Skeletal muscle cell (primary cell): ENCODE measurements around the gene KRTAP4-9.
A peak's percentile ranks its signal among the peaks of the same experiment; 100 is the strongest.
"Not testable (repeated sequence)": the region's sequence is repeated elsewhere in the genome, so short reads cannot be mapped to it uniquely, and the experiment has no call there.

Source experiments
- DNase-seq: peaks from one replicate; pipeline ENCODE4 v3.0.0-alpha.2; 2010; ENCODE audit warnings: low read depth
- H3K4me3 ChIP-seq: 2 replicates; pipeline ENCODE4 v1.5.1; 2011; ENCODE audit warnings: low read depth, mild to moderate bottlenecking, control low read depth, low read length, moderate library complexity

KRTAP4-9 gene

GRCh38 chr17:41088760-41089352, 16.3 kb upstream of the KRTAP4-9 start:
- H3K4me3 ChIP-seq, DNase-seq: not testable (repeated sequence)

- DNase-seq = no peak
Measured at GRCh38 chr17:41096055-41096454, 9.1 kb upstream of the KRTAP4-9 start.

GRCh38 chr17:41098042-41098441, 7.1 kb upstream of the KRTAP4-9 start, which contains the start of gene KRTAP4-8:
TSS of gene KRTAP4-8 (minus strand) at chr17:41098142. CDS start at chr17:41098084, 58 bp downstream.
- no peak for DNase-seq

More at GRCh38 chr17:41096055-41096454, 9.1 kb upstream of the KRTAP4-9 start:
- no peak overlapping the region for H3K4me3 ChIP-seq

DNA sequence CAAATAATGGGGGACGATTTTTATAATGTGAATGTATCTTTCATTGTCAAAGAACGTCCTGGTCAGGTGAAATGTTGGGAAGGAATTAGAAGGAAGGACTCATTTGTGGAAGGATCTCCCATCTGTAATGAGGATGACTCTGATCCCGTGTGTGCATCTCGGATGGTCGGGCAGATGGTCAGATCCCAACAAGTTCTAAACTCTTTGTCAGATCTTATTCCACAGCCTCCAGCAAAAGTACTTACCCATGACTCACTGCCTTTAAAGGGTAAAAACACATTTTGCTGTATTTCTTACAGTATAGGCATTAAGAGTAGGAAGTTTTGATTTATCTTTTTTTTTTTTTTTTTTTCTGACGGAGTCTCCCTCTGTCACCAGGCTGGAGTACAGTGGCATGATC, 6.7 kb upstream of the KRTAP4-9 start:
- DNase-seq = no peak
- no peak overlapping the region for H3K4me3 ChIP-seq

More at GRCh38 chr17:41098042-41098441, 7.1 kb upstream of the KRTAP4-9 start, which contains the start of gene KRTAP4-8:
- H3K4me3 ChIP-seq = no peak within 1 kb of the TSS

DNA sequence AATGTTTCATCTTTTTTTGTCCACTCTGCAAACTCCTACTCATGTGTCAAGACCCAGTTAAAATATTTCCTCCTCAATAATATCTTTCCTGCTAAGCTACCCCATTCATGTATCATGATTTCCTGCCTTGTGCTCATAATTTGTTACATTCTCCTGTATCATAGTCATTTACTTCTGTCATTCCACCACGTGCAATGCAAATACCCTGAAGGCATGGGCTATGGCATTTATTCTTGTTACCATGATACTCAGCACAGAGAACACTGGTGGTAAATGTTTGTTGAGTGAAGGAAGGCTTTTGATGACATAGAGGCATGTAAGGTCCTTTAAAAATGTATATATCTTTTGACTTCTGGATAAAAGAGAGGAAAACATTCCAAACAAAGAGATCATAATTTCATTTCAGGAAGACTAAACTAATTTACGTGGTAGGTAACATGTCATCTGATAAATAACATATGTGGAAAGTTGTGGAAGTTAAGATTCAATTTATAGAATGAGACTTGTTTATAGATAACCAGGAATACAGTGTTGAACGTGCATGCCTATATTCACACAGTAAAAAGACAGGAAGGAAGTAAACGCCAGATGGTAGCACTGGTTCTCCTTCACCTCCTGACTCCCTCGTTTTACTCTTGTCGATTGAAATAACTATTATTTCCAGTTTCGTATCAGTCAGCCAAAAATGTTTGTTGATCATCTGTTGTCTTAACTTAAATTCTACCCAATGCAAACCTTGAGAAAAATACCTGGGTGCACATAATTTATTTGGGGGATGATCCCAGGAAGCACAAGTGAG, 5.3 kb upstream of the KRTAP4-9 start:
- not testable (repeated sequence) for H3K4me3 ChIP-seq, DNase-seq

DNA sequence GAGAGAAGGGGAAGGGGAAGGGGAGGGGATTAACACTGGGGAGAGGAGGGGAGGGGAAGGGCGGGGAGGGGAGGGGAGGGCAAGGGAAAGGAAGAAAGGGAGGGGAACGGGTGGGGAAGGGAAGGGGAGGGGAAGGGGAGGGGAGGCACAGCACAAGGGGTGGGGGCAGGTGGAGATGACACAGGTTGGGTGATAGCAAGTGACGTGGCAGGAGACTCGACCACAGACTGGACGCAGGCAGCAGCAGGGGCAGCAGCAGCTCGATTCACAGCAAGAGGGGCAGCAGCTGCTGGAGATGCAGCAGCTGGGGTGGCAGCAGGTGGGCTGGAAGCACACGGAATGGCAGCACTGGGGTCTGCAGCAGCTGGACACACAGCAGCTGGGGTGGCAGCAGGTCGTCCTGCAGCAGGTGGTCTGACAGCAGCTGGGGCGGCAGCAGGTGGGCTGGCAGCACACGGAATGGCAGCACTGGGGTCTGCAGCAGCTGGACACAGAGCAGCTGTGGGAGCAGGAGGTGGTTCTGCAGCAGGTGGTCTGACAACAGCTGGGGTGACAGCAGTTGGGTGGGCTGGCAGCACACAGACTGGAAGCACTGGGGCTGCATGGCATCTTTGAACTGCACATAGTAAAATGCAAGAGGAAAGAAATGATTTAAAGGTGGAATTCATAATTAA, 3.5 kb upstream of the KRTAP4-9 start, which contains the start of gene KRTAP4-16:
Gene KRTAP4-16, minus strand, starts transcription at position 624 of the 674 bp plus-strand sequence. Its CDS starts 0 bp downstream, at position 624.
- no peak for DNase-seq
- no peak within 1 kb of the TSS for H3K4me3 ChIP-seq

GRCh38 chr17:41103896-41104295, 1.3 kb upstream of the KRTAP4-9 start:
- no peak overlapping the region for H3K4me3 ChIP-seq
- DNase-seq = no peak

GRCh38 chr17:41104386-41105038, 677 bp upstream of the KRTAP4-9 start:
- peak; percentile 34 for DNase-seq
- H3K4me3 ChIP-seq = not testable (repeated sequence)

DNA sequence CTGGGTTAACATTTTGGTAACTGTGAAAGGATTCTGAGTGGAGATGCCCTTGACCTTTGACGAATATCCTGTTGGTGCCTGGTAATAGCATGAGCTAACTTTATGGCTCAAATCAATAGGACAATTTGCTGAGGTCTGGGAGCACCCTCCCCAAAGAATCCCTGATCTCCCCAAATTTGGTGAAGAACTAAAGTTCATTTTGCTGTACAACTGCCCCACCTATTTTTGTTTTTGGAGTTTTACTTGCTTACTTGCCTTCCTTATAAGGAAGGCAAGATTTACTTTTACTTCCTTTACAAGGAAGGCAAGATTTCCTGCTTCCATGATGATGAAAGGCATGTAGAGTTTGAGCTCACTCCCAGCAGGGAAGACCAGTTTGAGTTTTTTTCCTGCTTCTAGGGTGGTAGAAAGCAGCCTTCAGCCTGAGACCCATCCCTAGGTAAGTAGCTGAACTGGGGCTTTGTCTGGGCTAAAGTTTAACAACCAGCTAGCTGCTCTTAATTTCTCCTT, 2.8 kb downstream of the KRTAP4-9 start:
- H3K4me3 ChIP-seq = no peak overlapping the region
- no peak for DNase-seq

DNA sequence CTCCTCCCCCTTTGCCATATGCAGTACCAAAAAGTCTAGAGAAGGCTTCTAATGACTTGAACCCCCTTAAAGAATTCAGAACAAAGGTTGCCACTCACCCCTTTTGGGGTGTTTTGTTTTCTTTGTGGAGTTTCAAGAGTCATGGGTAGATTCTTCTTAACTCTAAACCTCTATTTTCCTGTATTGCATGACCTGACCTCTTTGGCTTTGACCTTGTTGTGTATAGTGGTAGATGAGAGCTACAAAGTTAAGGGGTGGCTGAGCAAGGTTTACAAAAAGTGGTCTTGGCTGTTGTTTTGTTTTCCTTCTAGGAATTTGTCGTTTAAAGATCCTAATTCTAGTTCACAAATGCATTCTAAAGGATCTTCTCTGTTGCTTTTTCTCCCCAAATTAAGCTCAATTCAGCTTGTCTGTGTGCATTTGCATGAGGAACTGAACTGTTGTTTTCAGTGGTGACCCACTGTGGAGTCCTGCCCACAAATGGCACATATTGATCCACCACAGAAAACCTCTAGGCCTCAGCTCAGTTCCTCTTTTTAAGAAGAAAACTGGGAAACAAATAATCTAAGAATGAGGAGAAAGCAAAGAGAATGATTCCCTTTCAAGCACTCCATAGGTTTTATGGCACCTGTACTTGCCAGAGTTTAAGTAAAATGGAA, 3.7 kb downstream of the KRTAP4-9 start:
- H3K4me3 ChIP-seq, DNase-seq: not testable (repeated sequence)

DNA sequence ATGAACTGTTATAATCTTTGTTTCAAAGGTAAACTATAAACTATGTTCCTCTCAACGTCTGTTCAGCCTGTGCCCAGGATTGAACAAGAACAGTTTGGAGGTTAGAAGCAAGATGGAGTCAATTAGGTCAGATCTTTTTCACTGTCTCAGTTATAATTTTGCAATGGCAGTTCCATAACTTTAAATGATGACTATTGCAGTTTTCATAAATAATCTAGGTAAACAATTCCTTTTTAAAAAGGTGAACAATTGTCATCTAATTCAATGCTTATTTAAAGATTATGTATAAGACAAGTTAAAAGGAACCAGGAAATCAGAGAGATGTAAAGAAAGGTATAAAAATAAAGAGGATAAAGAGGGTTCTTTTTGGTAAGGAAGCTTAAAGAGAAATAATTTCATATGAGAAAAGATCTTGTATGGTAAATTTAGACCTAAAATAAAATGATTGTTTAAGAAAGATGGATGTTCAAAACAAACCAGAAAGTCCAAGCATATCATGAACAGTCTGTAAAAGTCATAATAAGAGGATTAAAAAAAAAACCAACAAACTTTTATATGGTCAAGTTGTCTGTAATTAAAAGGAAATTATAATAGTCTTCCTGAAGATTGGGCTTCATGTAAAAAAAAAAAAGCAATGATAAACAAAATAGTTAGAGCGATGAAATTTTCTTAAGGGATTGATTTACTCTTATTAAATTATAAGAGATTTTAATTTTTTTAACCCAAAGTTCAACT, 6.1 kb downstream of the KRTAP4-9 start:
- DNase-seq = no peak
- no peak overlapping the region for H3K4me3 ChIP-seq

DNA sequence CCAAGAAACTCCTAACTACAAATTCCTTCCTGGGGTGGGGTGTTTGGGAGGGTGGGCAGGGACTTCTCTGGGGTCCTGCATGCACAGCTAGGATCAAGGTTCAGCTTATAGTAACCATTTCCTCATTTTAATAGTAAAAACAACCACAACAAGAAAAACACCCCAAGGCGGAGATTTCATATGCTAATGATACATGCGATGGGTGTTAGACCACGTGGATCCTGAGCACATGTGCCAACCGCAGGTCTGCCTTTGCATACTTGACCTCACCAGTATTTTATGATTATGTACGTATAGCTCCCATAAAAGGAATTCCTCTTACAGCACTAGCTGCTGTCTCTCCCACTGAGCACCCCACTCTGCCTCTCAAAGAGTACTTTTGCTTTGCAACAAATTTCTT, 11.1 kb downstream of the KRTAP4-9 start:
- no peak for DNase-seq
- H3K4me3 ChIP-seq = no peak overlapping the region

GRCh38 chr17:41117846-41118386, 12.7 kb downstream of the KRTAP4-9 start, which contains the start of gene KRTAP4-11:
TSS of gene KRTAP4-11 (minus strand) at chr17:41118373. CDS start at chr17:41118315, 58 bp downstream.
- H3K4me3 ChIP-seq, DNase-seq: not testable (repeated sequence)

GRCh38 chr17:41118721-41119120, 13.5 kb downstream of the KRTAP4-9 start:
- no peak for DNase-seq
- H3K4me3 ChIP-seq = no peak overlapping the region

DNA sequence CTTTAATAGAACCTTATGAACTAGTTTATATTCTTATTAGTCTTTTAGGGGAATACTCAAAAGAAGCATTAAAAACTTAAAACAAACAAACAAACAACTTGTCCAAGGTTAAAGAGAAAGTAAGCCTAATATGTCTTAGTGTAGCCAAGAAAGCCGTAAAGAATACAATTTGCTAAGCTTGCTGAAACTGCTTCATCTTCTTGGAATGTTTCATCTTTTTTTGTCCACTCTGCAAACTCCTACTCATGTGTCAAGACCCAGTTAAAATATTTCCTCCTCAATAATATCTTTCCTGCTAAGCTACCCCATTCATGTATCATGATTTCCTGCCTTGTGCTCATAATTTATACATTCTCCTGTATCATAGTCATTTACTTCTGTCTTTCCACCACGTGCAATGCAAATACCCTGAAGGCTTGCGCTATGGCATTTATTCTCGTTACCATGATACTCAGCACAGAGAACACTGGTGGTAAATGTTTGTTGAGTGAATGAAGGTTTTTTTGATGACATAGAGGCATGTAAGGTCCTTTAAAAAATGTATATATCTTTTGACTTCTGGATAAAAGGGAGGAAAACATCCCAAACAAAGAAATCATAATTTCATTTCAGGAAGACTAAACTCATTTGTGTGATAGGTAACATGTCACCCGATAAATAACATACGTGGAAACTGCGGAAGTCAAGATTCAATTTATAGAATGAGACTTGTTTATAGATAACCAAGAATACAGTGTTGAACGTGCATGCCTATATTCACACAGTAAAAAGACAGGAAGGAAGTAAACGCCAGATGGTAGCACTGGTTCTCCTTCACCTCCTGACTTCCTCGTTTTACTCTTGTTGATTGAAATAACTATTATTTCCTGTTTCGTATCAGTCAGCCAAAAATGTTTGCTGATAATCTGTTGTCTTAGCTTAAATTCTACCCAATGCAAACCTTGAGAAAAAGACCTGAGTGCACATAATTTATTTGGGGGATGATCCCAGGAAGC, 14.8 kb downstream of the KRTAP4-9 start:
- H3K4me3 ChIP-seq, DNase-seq: not testable (repeated sequence)

DNA sequence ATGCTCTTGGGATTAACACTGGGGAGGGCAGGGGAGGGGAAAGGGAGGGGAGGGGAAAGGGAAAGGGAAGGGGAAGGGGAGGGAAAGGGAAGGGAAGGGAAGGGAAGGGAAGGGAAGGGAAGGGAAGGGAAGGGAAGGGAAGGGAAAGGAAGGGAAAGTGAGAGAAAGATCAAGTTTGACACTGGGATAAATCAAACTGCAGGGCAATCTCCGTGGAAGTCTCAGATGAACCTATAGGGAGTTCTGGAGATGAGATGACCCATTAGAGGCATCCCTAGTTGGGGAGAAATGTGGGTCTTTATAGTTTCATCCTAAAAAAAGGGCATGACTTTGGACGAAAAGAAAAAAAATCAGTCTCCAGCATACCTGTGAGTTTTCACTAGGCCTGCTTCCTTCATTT, 16.6 kb downstream of the KRTAP4-9 start:
- H3K4me3 ChIP-seq = no peak overlapping the region
- DNase-seq = no peak
